Measurements from ENCODE around the gene PVALEF.

- TF ChIP-seq CTCF (IDR thresholded peaks at IDR 0.05) (no peak), CHD2 (IDR thresholded peaks at IDR 0.05; ENCODE audit: low read length, partially characterized antibody) (no peak), SIN3A (IDR thresholded peaks at IDR 0.05; ENCODE audit: borderline replicate concordance, low read depth, low read length) (no peak), RCOR1 (IDR thresholded peaks at IDR 0.05; ENCODE audit: low read length) (no peak)
- TF ChIP-seq, protein P1, sequence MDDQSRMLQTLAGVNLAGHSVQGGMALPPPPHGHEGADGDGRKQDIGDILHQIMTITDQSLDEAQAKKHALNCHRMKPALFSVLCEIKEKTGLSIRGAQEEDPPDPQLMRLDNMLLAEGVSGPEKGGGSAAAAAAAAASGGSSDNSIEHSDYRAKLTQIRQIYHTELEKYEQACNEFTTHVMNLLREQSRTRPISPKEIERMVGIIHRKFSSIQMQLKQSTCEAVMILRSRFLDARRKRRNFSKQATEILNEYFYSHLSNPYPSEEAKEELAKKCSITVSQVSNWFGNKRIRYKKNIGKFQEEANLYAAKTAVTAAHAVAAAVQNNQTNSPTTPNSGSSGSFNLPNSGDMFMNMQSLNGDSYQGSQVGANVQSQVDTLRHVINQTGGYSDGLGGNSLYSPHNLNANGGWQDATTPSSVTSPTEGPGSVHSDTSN (IDR thresholded peaks at IDR 0.05): no peak
Measured at GRCh38 chr17:81163051-81163695, 2.1 kb upstream of the PVALEF start.
